Hepatocyte (in vitro differentiated cells): ENCODE results near the gene DOCK1. TPM values are rescaled to one million over a fixed set of nuclear protein-coding genes. Genes with fewer than 3 reads are reported as not detected.

Experiments used
- DNase-seq: peaks from one replicate; pipeline ENCODE4 v3.0.0-alpha.2; 2016; ENCODE audit warnings: low spot score
- H2AFZ ChIP-seq: fragments of 200-600 bp; sonication (generic); 2 replicates; pipeline ENCODE4 v1.6.0; 2016; ENCODE audit warnings: antibody characterized with exemption, mild to moderate bottlenecking
- H3K27ac ChIP-seq: fragments of 200-600 bp; sonication (generic); 2 replicates; pipeline ENCODE4 v1.5.1; 2016; ENCODE audit warnings: mild to moderate bottlenecking
- H3K27me3 ChIP-seq: fragments of 200-600 bp; sonication (generic); 2 replicates; pipeline ENCODE4 v1.6.1; 2016
- H3K36me3 ChIP-seq: fragments of 200-600 bp; sonication (generic); replicated peaks from 2 replicates; pipeline ENCODE4 v1.5.1; 2016; ENCODE audit warnings: low read depth; ENCODE audit not compliant: insufficient read depth
- H3K4me1 ChIP-seq: fragments of 200-600 bp; sonication (generic); 2 replicates; pipeline ENCODE4 v1.5.1; 2016; ENCODE audit warnings: mild to moderate bottlenecking, moderate library complexity; ENCODE audit not compliant: insufficient read depth
- H3K4me2 ChIP-seq: fragments of 200-600 bp; sonication (generic); 2 replicates; pipeline ENCODE4 v1.6.0; 2016
- H3K4me3 ChIP-seq: fragments of 200-600 bp; sonication (generic); 2 replicates; pipeline ENCODE4 v1.5.1; 2016; ENCODE audit warnings: mild to moderate bottlenecking
- H3K79me2 ChIP-seq: fragments of 200-600 bp; sonication (generic); 2 replicates; pipeline ENCODE4 v1.6.0; 2017; ENCODE audit warnings: mild to moderate bottlenecking
- H3K9me2 ChIP-seq: fragments of 200-600 bp; sonication (generic); replicated peaks from 2 replicates; pipeline ENCODE4 v1.6.0; 2017; ENCODE audit warnings: mild to moderate bottlenecking; ENCODE audit not compliant: insufficient read depth
- H3K9me3 ChIP-seq: fragments of 200-600 bp; sonication (generic); 2 replicates; pipeline ENCODE4 v1.5.1; 2016; ENCODE audit warnings: low read depth, mild to moderate bottlenecking
- H4K20me1 ChIP-seq: fragments of 200-600 bp; sonication (generic); 2 replicates; pipeline ENCODE4 v1.6.0; 2016; ENCODE audit warnings: mild to moderate bottlenecking; ENCODE audit not compliant: insufficient read depth, poor library complexity, severe bottlenecking
- CTCF ChIP-seq: fragments of 200-600 bp; sonication (generic); IDR thresholded peaks from 2 replicates; pipeline ENCODE4 v1.5.1; 2016; ENCODE audit warnings: antibody characterized with exemption, mild to moderate bottlenecking; ENCODE audit not compliant: poor library complexity
- EZH2 ChIP-seq: fragments of 200-600 bp; sonication (generic); IDR thresholded peaks from 2 replicates; pipeline ENCODE4 v1.6.1; 2016; ENCODE audit warnings: antibody characterized with exemption, mild to moderate bottlenecking, borderline replicate concordance
- EZH2phosphoT487 ChIP-seq: fragments of 200-600 bp; sonication (generic); IDR thresholded peaks from one replicate; pipeline ENCODE4 v1.6.1; 2018; ENCODE audit warnings: antibody characterized with exemption, mild to moderate bottlenecking, low read depth, moderate library complexity; ENCODE audit not compliant: unreplicated experiment, severe bottlenecking
- WGBS: methylation state at CpG from one replicate; pipeline ENCODE4 v1.1.6; 2016; ENCODE audit warnings: low lambda C conversion rate; ENCODE audit errors: missing lambda C conversion rate; 5-methylcytosine and 5-hydroxymethylcytosine counted together
- polyA plus RNA-seq: library from polyadenylated mRNA; unstranded; fragments of >200 nt; fragmentation: Nextera tagmentation; extraction: Ambion mirVana; gene quantifications from 2 replicates; pipeline ENCODE4 v1.2.1, GENCODE V29; 2016
- total RNA-seq: library from RNA; depleted of rRNA; stranded (reverse); fragments of >200 nt; gene quantifications from 2 replicates; pipeline ENCODE4 v1.2.3, GENCODE V29; 2014

Gene DOCK1
- total and polyA plus RNA-seq, 2 experiments from 2014 or later: 16.0 to 55.5 TPM

DNA sequence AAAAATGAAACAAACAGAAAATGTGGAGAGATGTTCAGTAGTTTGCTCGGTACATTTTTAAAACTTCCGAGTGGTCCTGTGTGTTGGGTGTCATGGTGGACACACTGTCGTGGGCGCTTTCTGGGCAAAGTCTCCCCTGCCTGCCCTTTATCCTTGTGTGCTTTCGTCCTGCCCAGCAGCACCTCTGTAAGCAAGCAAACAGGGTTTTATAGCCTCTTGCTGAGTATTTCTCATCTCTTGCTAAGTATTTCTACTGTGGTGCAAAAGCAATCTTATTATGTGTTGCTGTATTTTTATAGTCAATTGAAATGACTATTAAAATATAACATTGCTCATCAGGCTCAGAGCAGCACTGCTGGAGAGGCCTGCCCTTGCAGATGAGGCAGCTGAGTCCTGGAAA lies 48.7 kb downstream of the DOCK1 start:
- peaks cover 96% of the 10 kb centered on the region for H3K79me2 ChIP-seq

DNA sequence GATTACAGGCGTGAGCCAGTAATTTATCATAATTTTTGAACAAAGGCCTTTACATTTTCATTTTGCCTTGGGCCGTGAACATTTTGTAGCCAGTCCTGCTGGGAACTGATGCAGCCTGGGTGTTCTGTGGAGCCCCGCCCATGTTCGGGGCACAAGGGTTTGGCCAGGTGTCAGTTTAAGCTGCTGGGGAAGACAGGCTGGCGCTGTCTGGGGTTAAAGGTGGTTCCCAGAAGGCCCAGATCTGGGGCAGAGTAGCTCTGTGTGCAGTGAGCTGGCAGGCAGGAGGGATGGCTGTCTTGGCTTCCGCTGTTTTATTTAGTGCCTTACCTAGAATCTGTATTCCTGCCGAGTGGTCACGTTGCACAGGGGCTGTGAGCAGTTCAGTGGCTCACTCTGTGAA lies 50.2 kb downstream of the DOCK1 start:
- Histone ChIP-seq H3K36me3 (no peaks in the 10 kb centered on the region), H3K27ac (no peak overlapping the region), H3K9me3 (no peaks in the 10 kb centered on the region), H3K9me2 (no peaks in the 10 kb centered on the region), H3K4me1 (peaks cover 3% of the 10 kb centered on the region), H4K20me1 (peaks cover 20% of the 10 kb centered on the region), H2AFZ (no peak overlapping the region), H3K79me2 (peaks cover 93% of the 10 kb centered on the region), H3K4me3 (no peak overlapping the region), H3K4me2 (no peak overlapping the region), H3K27me3 (no peaks in the 10 kb centered on the region)
- DNase-seq: no peak
- WGBS: 80% methylated on average over 8 of the region's 8 CpGs
- TF ChIP-seq CTCF: no peak
- no peak for TF ChIP-seq EZH2
- TF ChIP-seq EZH2phosphoT487: no peak

More for the DNA sequence above, 48.7 kb downstream of the DOCK1 start:
- Histone ChIP-seq H3K36me3 (no peaks in the 10 kb centered on the region), H4K20me1 (peaks cover 20% of the 10 kb centered on the region), H3K27ac (peak overlapping the region; percentile 16), H3K27me3 (no peaks in the 10 kb centered on the region), H2AFZ (no peak overlapping the region), H3K4me2 (no peak overlapping the region), H3K9me2 (no peaks in the 10 kb centered on the region), H3K4me3 (no peak overlapping the region), H3K4me1 (peaks cover 3% of the 10 kb centered on the region), H3K9me3 (no peaks in the 10 kb centered on the region)
- TF ChIP-seq CTCF (no peak), EZH2 (no peak), EZH2phosphoT487 (no peak)
- no peak for DNase-seq
- WGBS: 78% methylated on average over 5 of the region's 5 CpGs

- 84% methylated on average over 16 of the region's 16 CpGs for WGBS
- no peaks in the 10 kb centered on the region for H3K9me3 ChIP-seq
- DNase-seq: no peak
- no peaks in the 10 kb centered on the region for H3K27me3 ChIP-seq
- H2AFZ ChIP-seq: no peak overlapping the region
- H3K4me2 ChIP-seq: no peak overlapping the region
- peaks cover 3% of the 10 kb centered on the region for H3K4me1 ChIP-seq
- H3K9me2 ChIP-seq: no peaks in the 10 kb centered on the region
- no peak overlapping the region for H3K4me3 ChIP-seq
- TF ChIP-seq CTCF (no peak), EZH2 (no peak), EZH2phosphoT487 (no peak)
- H3K36me3 ChIP-seq: no peaks in the 10 kb centered on the region
- peaks cover 24% of the 10 kb centered on the region for H4K20me1 ChIP-seq
- peaks cover 88% of the 10 kb centered on the region for H3K79me2 ChIP-seq
- H3K27ac ChIP-seq: no peak overlapping the region
These were observed 50.9 kb downstream of the DOCK1 start for GRCh38 chr10:126955934-126956711.

DNA sequence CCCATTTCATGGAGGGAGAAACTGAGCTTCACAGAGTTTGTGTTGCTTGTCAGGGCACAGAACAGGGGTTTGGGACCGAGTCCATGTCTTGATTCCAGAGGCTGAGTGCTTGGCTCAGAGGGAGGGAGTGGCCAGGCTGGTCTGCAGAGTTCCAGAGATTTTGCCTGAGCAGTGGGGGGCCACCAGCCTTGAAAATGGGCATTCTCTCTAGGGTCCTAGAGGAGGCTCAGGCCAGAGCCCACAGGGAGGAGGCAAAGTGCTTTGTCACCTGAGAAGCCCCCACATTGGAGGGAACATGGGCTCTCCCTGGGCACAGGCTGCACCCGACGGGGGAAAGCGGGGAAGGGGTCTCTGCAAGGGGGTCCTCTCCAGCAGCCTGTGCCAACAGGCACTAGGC lies 51.5 kb downstream of the DOCK1 start:
- no peaks in the 10 kb centered on the region for H3K36me3 ChIP-seq
- H3K27me3 ChIP-seq: no peaks in the 10 kb centered on the region
- H3K9me3 ChIP-seq: no peaks in the 10 kb centered on the region
- no peaks in the 10 kb centered on the region for H3K9me2 ChIP-seq
- H3K27ac ChIP-seq: no peak overlapping the region
- DNase-seq: no peak
- no peak overlapping the region for H3K4me3 ChIP-seq
- 82% methylated on average over 4 of the region's 4 CpGs for WGBS
- no peak overlapping the region for H3K4me2 ChIP-seq
- TF ChIP-seq EZH2: no peak
- TF ChIP-seq CTCF: no peak
- TF ChIP-seq EZH2phosphoT487: no peak
- H3K4me1 ChIP-seq: peaks cover 3% of the 10 kb centered on the region
- no peak overlapping the region for H2AFZ ChIP-seq
- peaks cover 85% of the 10 kb centered on the region for H3K79me2 ChIP-seq
- peaks cover 24% of the 10 kb centered on the region for H4K20me1 ChIP-seq
